ENCODE data around the gene DRG2.
A peak's percentile ranks its signal among the peaks of the same experiment; 100 is the strongest.

Gene DRG2

GRCh38 chr17:18124345-18125126, 36.8 kb downstream of the DRG2 start:
- TF ChIP-seq EP300 (IDR thresholded peaks at IDR 0.05; ENCODE audit: borderline replicate concordance) (no peak), FOXM1 (IDR thresholded peaks at IDR 0.05; ENCODE audit: borderline replicate concordance, low read depth) (no peak), NFIC (IDR thresholded peaks at IDR 0.05) (no peak), REST (IDR thresholded peaks at IDR 0.05; ENCODE audit: low read depth) (no peak), TCF12 (IDR thresholded peaks at IDR 0.05; ENCODE audit: low read depth) (no peak), MAX (IDR thresholded peaks at IDR 0.05) (no peak), TAF1 (IDR thresholded peaks at IDR 0.05; ENCODE audit: low read depth) (no peak), YY1 (IDR thresholded peaks at IDR 0.05; ENCODE audit: low read depth) (no peak), USF1 (IDR thresholded peaks at IDR 0.05) (no peak), EGR1 (IDR thresholded peaks at IDR 0.05) (no peak), TEAD4 (IDR thresholded peaks at IDR 0.05) (no peak), ZBTB7A (IDR thresholded peaks at IDR 0.05; ENCODE audit: low read depth) (no peak), CREB1 (IDR thresholded peaks at IDR 0.05; ENCODE audit: low read depth) (no peak), RAD21 (IDR thresholded peaks at IDR 0.05; ENCODE audit: low read depth) (no peak), CEBPB (IDR thresholded peaks at IDR 0.05) (no peak)

- TF ChIP-seq RAD21 (IDR thresholded peaks at IDR 0.05; ENCODE audit: low read depth) = no peak
- no peak for TF ChIP-seq FOXM1 (IDR thresholded peaks at IDR 0.05; ENCODE audit: borderline replicate concordance, low read depth)
- TF ChIP-seq MAX (IDR thresholded peaks at IDR 0.05) = peak; percentile 10; the same call in 1 of the 2 replicates
- peak; percentile 89 for TF ChIP-seq USF1 (IDR thresholded peaks at IDR 0.05)
- TF ChIP-seq NFIC (IDR thresholded peaks at IDR 0.05) = no peak
- no peak for TF ChIP-seq ZBTB7A (IDR thresholded peaks at IDR 0.05; ENCODE audit: low read depth)
- TF ChIP-seq TAF1 (IDR thresholded peaks at IDR 0.05; ENCODE audit: low read depth) = no peak
- TF ChIP-seq CREB1 (IDR thresholded peaks at IDR 0.05; ENCODE audit: low read depth) = no peak
- TF ChIP-seq EP300 (IDR thresholded peaks at IDR 0.05; ENCODE audit: borderline replicate concordance) = no peak
- no peak for TF ChIP-seq REST (IDR thresholded peaks at IDR 0.05; ENCODE audit: low read depth)
- TF ChIP-seq TCF12 (IDR thresholded peaks at IDR 0.05; ENCODE audit: low read depth) = no peak
- TF ChIP-seq YY1 (IDR thresholded peaks at IDR 0.05; ENCODE audit: low read depth) = no peak
Measured at GRCh38 chr17:18129041-18129502, 41.3 kb downstream of the DRG2 start.

GRCh38 chr17:18132711-18133110, 45.0 kb downstream of the DRG2 start:
- TF ChIP-seq TEAD4 (IDR thresholded peaks at IDR 0.05) = no peak
- TF ChIP-seq TAF1 (IDR thresholded peaks at IDR 0.05; ENCODE audit: low read depth) = no peak
- no peak for TF ChIP-seq TCF12 (IDR thresholded peaks at IDR 0.05; ENCODE audit: low read depth)
- no peak for TF ChIP-seq USF1 (IDR thresholded peaks at IDR 0.05)
- no peak for TF ChIP-seq EGR1 (IDR thresholded peaks at IDR 0.05)
- TF ChIP-seq ZBTB7A (IDR thresholded peaks at IDR 0.05; ENCODE audit: low read depth) = no peak
- no peak for TF ChIP-seq RAD21 (IDR thresholded peaks at IDR 0.05; ENCODE audit: low read depth)
- TF ChIP-seq NFIC (IDR thresholded peaks at IDR 0.05) = no peak
- no peak for TF ChIP-seq MAX (IDR thresholded peaks at IDR 0.05)
- no peak for TF ChIP-seq YY1 (IDR thresholded peaks at IDR 0.05; ENCODE audit: low read depth)
- no peak for TF ChIP-seq EP300 (IDR thresholded peaks at IDR 0.05; ENCODE audit: borderline replicate concordance)
- no peak for TF ChIP-seq CEBPB (IDR thresholded peaks at IDR 0.05)

GRCh38 chr17:18136357-18136756, 48.6 kb downstream of the DRG2 start:
- TF ChIP-seq TCF12 (IDR thresholded peaks at IDR 0.05; ENCODE audit: low read depth) (no peak), YY1 (IDR thresholded peaks at IDR 0.05; ENCODE audit: low read depth) (no peak), REST (IDR thresholded peaks at IDR 0.05; ENCODE audit: low read depth) (no peak), NFIC (IDR thresholded peaks at IDR 0.05) (no peak), RAD21 (IDR thresholded peaks at IDR 0.05; ENCODE audit: low read depth) (no peak), CREB1 (IDR thresholded peaks at IDR 0.05; ENCODE audit: low read depth) (no peak), USF1 (IDR thresholded peaks at IDR 0.05) (no peak)
